GM23338 (cell line): ENCODE data around the gene CLDN9. TPM values are rescaled to one million over a fixed set of nuclear protein-coding genes. Genes with fewer than 3 reads are reported as not detected.

ENCODE experiments used
- ATAC-seq: fragments of 200-7000 bp; cut with Tn5 transposase; 3 replicates; pipeline ENCODE4 v1.9.1; 2020
- DNase-seq: peaks from one replicate; pipeline ENCODE4 v3.0.0-alpha.2; 2015; ENCODE audit warnings: low spot score
- H2AFZ ChIP-seq: fragments of 200-600 bp; sonication (generic); 2 replicates; pipeline ENCODE4 v1.8.0; 2016; ENCODE audit warnings: antibody characterized with exemption, mild to moderate bottlenecking, moderate library complexity
- H3F3A ChIP-seq: fragments of 200-600 bp; sonication (generic); replicated peaks from 2 replicates; pipeline ENCODE4 v1.8.0; 2017; ENCODE audit warnings: antibody characterized with exemption, mixed run types, low read depth
- H3K27ac ChIP-seq: fragments of 200-600 bp; sonication (generic); 2 replicates; pipeline ENCODE4 v1.6.1; 2016; ENCODE audit warnings: low read depth
- H3K27me3 ChIP-seq: fragments of 200-600 bp; sonication (generic); 2 replicates; pipeline ENCODE4 v1.8.0; 2016; ENCODE audit warnings: mild to moderate bottlenecking, mixed run types, moderate library complexity; ENCODE audit not compliant: insufficient read depth
- H3K36me3 ChIP-seq: fragments of 200-600 bp; sonication (generic); 2 replicates; pipeline ENCODE4 v1.8.0; 2016; ENCODE audit warnings: mild to moderate bottlenecking; ENCODE audit not compliant: insufficient read depth
- H3K4me1 ChIP-seq: fragments of 200-600 bp; sonication (generic); 2 replicates; pipeline ENCODE4 v1.8.0; 2016; ENCODE audit warnings: mild to moderate bottlenecking, moderate library complexity; ENCODE audit not compliant: insufficient read depth
- H3K4me2 ChIP-seq: fragments of 200-600 bp; sonication (generic); 2 replicates; pipeline ENCODE4 v1.7.1; 2017; ENCODE audit warnings: mixed run types
- H3K4me3 ChIP-seq: fragments of 200-600 bp; sonication (generic); 2 replicates; pipeline ENCODE4 v1.6.1; 2016; ENCODE audit warnings: mixed run types
- H3K79me2 ChIP-seq: fragments of 200-600 bp; sonication (generic); replicated peaks from 2 replicates; pipeline ENCODE4 v1.8.0; 2017; ENCODE audit warnings: mild to moderate bottlenecking; ENCODE audit not compliant: insufficient read depth
- H3K9me2 ChIP-seq: fragments of 200-600 bp; sonication (generic); 2 replicates; pipeline ENCODE4 v1.8.0; 2017; ENCODE audit not compliant: insufficient read depth
- H4K20me1 ChIP-seq: fragments of 200-600 bp; sonication (generic); replicated peaks from 2 replicates; pipeline ENCODE4 v1.8.0; 2017; ENCODE audit warnings: mild to moderate bottlenecking; ENCODE audit not compliant: insufficient read depth
- H3K27ac Mint-ChIP-seq: 2 replicates; pipeline ENCODE4 v1.8.0; 2020; ENCODE audit warnings: inconsistent platforms, mild to moderate bottlenecking, moderate library complexity, mixed read lengths
- H3K27me3 Mint-ChIP-seq: 3 replicates; pipeline ENCODE4 v1.8.0; 2022; ENCODE audit warnings: low read depth, mild to moderate bottlenecking, moderate library complexity, mixed read lengths, inconsistent platforms; ENCODE audit not compliant: insufficient read depth, poor library complexity
- H3K36me3 Mint-ChIP-seq: 3 replicates; pipeline ENCODE4 v1.8.0; 2021; ENCODE audit warnings: low read depth, mild to moderate bottlenecking, inconsistent platforms, moderate library complexity, mixed read lengths
- H3K4me1 Mint-ChIP-seq: 3 replicates; pipeline ENCODE4 v1.8.0; 2020; ENCODE audit warnings: mild to moderate bottlenecking, inconsistent platforms, mixed read lengths
- H3K4me3 Mint-ChIP-seq: 3 replicates; pipeline ENCODE4 v1.8.0; 2021; ENCODE audit warnings: moderate library complexity, mild to moderate bottlenecking, inconsistent platforms, mixed read lengths
- H3K9me3 Mint-ChIP-seq: 3 replicates; pipeline ENCODE4 v1.8.0; 2020; ENCODE audit warnings: moderate library complexity, mild to moderate bottlenecking, inconsistent platforms, mixed read lengths
- NANOG ChIP-seq: IDR thresholded peaks from 2 replicates; pipeline ENCODE4 v1.6.1; 2016; ENCODE audit warnings: antibody characterized with exemption, borderline replicate concordance
- POLR2AphosphoS5 ChIP-seq: IDR thresholded peaks from 2 replicates; pipeline ENCODE4 v1.6.1; 2016; ENCODE audit warnings: antibody characterized with exemption, low read depth
- ZNF114 ChIP-seq: fragments of 250-450 bp; sonication (Bioruptor Pico); IDR thresholded peaks from 2 replicates; pipeline ENCODE4 v1.5.0; 2020; ENCODE audit warnings: mild to moderate bottlenecking, moderate library complexity
- polyA plus RNA-seq: library from polyadenylated mRNA; unstranded; fragments of >200 nt; fragmentation: Nextera tagmentation; extraction: Ambion mirVana; gene quantifications from 2 replicates; pipeline ENCODE4 v1.2.1, GENCODE V29; 2016
- total RNA-seq: library from RNA; depleted of rRNA; stranded (reverse); fragments of >200 nt; shearing (Covaris generic); gene quantifications from 2 replicates; pipeline ENCODE4 v1.2.3, GENCODE V29; 2014
- TF ChIP-seq, protein P1 (sequence below): fragments of 250-450 bp; sonication (Bioruptor Pico); IDR thresholded peaks from 2 replicates; pipeline ENCODE4 v1.5.0; 2020; ENCODE audit warnings: mild to moderate bottlenecking, moderate library complexity
- TF ChIP-seq, protein P2 (sequence below): IDR thresholded peaks from 2 replicates; pipeline ENCODE4 v1.6.1; 2016; ENCODE audit warnings: antibody characterized with exemption
- TF ChIP-seq, protein P3 (sequence below), 2 experiments: fragments of 200-600 bp in 1 of 2; sonication (generic) in 1 of 2; conservative IDR thresholded peaks; 2 replicates each; pipeline versions ENCODE4 v1.5.1 to v1.6.1; 2016 to 2017; ENCODE audit warnings: antibody characterized with exemption in 2 of 2, low read depth in 2 of 2, mild to moderate bottlenecking in 2 of 2, moderate library complexity in 1 of 2

Gene CLDN9
- total and polyA plus RNA-seq, 2 experiments from 2014 or later, result 1.8 to 3.0 TPM

DNA sequence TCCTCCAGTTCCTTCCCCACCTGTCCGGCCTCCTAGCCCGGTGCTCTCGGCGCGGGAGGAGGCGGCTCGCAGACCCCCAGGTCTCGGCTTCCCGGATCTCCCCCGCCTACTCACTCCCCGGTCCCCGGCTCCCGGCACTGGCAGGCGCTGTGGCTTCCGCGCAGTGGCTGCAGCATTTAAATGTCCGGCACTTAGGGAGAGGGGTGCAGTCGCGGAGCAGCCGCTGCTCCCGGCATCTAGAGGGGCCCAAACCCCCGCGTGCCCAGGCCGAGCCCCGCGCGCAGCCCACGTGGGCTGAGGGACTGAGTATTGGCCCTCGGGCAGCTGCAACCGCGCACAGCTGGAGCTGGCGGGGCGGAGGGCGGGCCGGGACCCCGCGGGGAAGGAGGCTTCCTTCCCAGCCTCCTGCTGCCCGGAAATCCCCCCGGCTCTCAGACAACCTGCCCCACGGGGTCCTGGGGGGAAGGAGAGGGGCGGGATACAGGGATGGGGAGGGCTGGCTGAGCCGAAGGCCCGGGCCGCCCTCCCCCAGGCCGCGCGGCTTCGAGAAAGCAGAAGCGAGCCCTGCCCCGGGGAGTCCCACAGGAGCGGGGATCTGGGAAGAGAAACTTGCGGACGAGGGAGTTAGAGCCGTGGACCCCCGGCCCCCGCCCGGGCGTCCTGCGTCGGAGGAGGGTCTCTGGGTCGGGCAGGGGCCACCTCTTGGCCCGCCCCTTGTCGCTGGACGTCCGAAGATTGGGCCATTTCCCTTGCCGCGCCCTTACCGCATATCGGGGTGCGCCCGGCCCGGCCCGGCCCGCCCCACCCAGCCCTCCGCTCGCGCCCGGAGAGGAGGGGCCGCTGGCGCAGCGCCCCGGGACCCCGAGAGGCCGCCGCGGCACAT lies 33.3 kb downstream of the CLDN9 start, which contains the start of gene MMP25:
Gene MMP25 (plus strand): TSS at position 804 of the 883 bp plus-strand sequence. CDS start 357 bp downstream, outside the sequence.
- Histone ChIP-seq H3K27ac (0 out of 2 replicates have a peak within 1 kb of the TSS, but pooled peaks have one; percentile 32), H3K4me2 (peak within 1 kb of the TSS; percentile 96), H3K9me2 (no peaks in the 10 kb centered on the region), H2AFZ (peak within 1 kb of the TSS; percentile 78), H3K27me3 (peaks cover 39% of the 10 kb centered on the region), H3F3A (peaks cover 17% of the 10 kb centered on the region), H3K36me3 (no peaks in the 10 kb centered on the region), H3K4me3 (peak within 1 kb of the TSS; percentile 94), H4K20me1 (peaks cover 9% of the 10 kb centered on the region), H3K79me2 (peaks cover 5% of the 10 kb centered on the region), H3K4me1 (peaks cover 17% of the 10 kb centered on the region; the same call in 1 of the 2 replicates)
- ATAC-seq (peak; percentile 58), DNase-seq (peak; percentile 71)
- Mint-ChIP-seq H3K9me3 (peaks cover 7% of the 10 kb centered on the region; the same call in 2 of the 3 replicates), H3K4me3 (peak within 1 kb of the TSS; percentile 84), H3K4me1 (peaks cover 15% of the 10 kb centered on the region), H3K27ac (peak within 1 kb of the TSS; percentile 85; the same call in 1 of the 2 replicates), H3K27me3 (peaks cover 29% of the 10 kb centered on the region), H3K36me3 (peaks cover 31% of the 10 kb centered on the region)
- TF ChIP-seq, protein P1, sequence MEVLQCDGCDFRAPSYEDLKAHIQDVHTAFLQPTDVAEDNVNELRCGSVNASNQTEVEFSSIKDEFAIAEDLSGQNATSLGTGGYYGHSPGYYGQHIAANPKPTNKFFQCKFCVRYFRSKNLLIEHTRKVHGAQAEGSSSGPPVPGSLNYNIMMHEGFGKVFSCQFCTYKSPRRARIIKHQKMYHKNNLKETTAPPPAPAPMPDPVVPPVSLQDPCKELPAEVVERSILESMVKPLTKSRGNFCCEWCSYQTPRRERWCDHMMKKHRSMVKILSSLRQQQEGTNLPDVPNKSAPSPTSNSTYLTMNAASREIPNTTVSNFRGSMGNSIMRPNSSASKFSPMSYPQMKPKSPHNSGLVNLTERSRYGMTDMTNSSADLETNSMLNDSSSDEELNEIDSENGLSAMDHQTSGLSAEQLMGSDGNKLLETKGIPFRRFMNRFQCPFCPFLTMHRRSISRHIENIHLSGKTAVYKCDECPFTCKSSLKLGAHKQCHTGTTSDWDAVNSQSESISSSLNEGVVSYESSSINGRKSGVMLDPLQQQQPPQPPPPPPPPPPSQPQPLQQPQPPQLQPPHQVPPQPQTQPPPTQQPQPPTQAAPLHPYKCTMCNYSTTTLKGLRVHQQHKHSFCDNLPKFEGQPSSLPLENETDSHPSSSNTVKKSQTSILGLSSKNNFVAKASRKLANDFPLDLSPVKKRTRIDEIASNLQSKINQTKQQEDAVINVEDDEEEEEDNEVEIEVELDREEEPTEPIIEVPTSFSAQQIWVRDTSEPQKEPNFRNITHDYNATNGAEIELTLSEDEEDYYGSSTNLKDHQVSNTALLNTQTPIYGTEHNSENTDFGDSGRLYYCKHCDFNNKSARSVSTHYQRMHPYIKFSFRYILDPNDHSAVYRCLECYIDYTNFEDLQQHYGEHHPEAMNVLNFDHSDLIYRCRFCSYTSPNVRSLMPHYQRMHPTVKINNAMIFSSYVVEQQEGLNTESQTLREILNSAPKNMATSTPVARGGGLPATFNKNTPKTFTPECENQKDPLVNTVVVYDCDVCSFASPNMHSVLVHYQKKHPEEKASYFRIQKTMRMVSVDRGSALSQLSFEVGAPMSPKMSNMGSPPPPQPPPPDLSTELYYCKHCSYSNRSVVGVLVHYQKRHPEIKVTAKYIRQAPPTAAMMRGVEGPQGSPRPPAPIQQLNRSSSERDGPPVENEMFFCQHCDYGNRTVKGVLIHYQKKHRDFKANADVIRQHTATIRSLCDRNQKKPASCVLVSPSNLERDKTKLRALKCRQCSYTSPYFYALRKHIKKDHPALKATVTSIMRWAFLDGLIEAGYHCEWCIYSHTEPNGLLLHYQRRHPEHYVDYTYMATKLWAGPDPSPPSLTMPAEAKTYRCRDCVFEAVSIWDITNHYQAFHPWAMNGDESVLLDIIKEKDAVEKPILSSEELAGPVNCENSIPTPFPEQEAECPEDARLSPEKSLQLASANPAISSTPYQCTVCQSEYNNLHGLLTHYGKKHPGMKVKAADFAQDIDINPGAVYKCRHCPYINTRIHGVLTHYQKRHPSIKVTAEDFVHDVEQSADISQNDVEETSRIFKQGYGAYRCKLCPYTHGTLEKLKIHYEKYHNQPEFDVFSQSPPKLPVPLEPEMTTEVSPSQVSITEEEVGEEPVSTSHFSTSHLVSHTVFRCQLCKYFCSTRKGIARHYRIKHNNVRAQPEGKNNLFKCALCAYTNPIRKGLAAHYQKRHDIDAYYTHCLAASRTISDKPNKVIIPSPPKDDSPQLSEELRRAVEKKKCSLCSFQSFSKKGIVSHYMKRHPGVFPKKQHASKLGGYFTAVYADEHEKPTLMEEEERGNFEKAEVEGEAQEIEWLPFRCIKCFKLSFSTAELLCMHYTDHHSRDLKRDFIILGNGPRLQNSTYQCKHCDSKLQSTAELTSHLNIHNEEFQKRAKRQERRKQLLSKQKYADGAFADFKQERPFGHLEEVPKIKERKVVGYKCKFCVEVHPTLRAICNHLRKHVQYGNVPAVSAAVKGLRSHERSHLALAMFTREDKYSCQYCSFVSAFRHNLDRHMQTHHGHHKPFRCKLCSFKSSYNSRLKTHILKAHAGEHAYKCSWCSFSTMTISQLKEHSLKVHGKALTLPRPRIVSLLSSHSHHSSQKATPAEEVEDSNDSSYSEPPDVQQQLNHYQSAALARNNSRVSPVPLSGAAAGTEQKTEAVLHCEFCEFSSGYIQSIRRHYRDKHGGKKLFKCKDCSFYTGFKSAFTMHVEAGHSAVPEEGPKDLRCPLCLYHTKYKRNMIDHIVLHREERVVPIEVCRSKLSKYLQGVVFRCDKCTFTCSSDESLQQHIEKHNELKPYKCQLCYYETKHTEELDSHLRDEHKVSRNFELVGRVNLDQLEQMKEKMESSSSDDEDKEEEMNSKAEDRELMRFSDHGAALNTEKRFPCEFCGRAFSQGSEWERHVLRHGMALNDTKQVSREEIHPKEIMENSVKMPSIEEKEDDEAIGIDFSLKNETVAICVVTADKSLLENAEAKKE, result no peak
- TF ChIP-seq, protein P2, sequence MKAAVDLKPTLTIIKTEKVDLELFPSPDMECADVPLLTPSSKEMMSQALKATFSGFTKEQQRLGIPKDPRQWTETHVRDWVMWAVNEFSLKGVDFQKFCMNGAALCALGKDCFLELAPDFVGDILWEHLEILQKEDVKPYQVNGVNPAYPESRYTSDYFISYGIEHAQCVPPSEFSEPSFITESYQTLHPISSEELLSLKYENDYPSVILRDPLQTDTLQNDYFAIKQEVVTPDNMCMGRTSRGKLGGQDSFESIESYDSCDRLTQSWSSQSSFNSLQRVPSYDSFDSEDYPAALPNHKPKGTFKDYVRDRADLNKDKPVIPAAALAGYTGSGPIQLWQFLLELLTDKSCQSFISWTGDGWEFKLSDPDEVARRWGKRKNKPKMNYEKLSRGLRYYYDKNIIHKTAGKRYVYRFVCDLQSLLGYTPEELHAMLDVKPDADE, result peak; percentile 34; the same call in 1 of the 2 replicates
- TF ChIP-seq POLR2AphosphoS5, result peak; percentile 60; the same call in 1 of the 2 replicates
- no peak for TF ChIP-seq ZNF114 (CRISPR knock-in tag)
- TF ChIP-seq, protein P3, sequence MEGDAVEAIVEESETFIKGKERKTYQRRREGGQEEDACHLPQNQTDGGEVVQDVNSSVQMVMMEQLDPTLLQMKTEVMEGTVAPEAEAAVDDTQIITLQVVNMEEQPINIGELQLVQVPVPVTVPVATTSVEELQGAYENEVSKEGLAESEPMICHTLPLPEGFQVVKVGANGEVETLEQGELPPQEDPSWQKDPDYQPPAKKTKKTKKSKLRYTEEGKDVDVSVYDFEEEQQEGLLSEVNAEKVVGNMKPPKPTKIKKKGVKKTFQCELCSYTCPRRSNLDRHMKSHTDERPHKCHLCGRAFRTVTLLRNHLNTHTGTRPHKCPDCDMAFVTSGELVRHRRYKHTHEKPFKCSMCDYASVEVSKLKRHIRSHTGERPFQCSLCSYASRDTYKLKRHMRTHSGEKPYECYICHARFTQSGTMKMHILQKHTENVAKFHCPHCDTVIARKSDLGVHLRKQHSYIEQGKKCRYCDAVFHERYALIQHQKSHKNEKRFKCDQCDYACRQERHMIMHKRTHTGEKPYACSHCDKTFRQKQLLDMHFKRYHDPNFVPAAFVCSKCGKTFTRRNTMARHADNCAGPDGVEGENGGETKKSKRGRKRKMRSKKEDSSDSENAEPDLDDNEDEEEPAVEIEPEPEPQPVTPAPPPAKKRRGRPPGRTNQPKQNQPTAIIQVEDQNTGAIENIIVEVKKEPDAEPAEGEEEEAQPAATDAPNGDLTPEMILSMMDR (conservative IDR thresholded peaks at IDR 0.05; ENCODE audit: low read depth in 2 of 2), result no peak
- TF ChIP-seq NANOG, result no peak
